ENCODE measurements around the gene KRIT1.
A peak's percentile ranks its signal among the peaks of the same experiment; 100 is the strongest.
"Not testable (repeated sequence)": the region's sequence is repeated elsewhere in the genome, so short reads cannot be mapped to it uniquely, and the experiment has no call there.

Gene KRIT1

GRCh38 chr7:92246360-92247101 is 817 bp upstream of the KRIT1 start:
- peak; percentile 40 for DNase-seq (ENCODE audit: low spot score)

DNA sequence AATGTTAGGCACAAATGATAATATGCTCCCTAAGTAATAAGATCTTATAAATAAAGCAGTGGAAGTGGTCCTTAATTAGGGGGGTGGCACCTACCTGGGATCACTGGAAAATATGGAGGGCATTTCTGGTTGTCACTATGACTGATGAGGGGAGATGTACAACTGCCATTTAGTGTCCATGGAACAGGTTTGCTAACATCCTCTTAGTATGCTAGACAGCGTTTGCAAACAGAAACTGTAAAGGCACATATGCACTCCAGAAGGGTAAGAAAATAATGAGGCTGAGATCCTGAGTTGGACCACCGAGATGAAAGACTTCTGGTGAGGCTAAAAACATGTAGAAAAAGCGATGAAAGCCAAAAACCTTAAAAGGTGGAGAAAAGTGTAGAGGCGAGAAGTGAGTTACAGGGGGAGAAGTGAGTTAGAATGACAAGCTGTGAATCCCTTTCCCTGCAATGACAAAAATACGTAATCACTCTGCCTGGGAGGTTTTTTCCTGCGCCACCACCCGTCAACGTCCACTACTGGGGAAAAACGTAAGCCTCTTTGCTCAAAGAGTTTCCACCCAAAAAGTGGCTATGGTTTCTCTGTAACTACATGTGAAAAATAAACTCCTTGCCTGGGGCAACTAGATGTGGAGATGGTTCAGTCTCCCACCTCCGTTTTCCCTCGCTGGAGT is 767 bp downstream of the KRIT1 start:
- DNase-seq (ENCODE audit: low spot score) = no peak

GRCh38 chr7:92242972-92243371 is 2.7 kb downstream of the KRIT1 start:
- DNase-seq (ENCODE audit: low spot score) = no peak

DNA sequence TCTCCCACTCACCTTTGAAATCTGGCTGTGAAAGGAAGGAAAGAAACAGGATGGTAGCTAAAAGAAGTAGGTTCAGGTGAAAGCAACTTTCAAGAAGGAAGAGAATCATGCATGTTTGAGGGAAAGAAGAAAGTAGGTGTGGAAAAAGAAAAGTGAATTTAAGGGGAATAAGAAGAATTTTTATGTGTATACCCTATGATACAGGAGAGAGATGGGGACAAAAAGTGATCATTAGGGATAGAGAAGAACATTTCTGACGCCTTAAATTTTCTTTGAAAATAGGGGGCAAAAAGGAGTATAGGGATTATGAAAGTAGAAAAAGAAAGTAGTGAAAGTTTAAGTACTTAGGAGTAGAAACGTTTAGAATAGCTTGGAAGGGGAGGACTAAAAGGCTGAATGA is 15.2 kb downstream of the KRIT1 start:
- DNase-seq (ENCODE audit: low spot score) = no peak

- no peak for DNase-seq (ENCODE audit: low spot score)
These were observed 17.0 kb downstream of the KRIT1 start for GRCh38 chr7:92228742-92229141.

- DNase-seq (ENCODE audit: low spot score) = no peak
These were observed 17.6 kb downstream of the KRIT1 start for GRCh38 chr7:92228100-92228499.

DNA sequence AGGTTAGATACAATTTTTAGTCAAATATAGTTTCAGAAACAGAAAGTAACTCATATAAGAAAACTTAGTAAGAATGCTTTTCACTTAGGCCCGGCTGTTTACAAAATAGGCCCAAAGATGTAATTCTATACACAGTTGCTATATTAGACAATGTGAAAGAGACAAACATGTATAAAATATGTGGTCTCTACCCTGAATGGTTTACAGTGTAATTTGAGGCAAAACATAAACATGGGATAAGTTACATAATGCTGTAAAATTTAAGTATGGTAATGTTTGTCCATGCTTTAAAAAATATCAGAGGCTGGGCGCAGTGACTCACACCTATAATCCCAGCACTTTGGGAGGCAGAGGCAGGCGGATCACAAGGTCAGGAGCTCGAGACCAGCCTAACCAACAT is 18.7 kb downstream of the KRIT1 start:
- DNase-seq (ENCODE audit: low spot score) = no peak

DNA sequence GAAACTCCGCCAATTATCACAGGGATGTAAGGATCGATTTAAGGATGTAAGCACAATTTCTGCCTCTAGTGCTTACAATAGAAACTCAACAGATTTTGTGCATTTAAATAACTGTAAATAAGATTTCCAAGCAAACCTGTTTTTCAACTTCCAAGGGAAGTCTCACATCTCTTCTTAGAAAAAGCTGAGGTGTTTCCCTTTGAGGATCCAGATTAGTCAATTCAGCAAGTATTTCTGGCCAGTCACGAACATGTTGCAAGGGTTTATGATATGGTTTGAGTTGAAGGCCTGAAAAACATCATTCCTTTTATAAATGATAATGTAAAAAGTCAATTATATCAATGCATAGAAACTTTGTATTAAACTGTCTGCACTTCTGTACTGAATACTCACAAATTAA is 23.9 kb downstream of the KRIT1 start:
- no peak for DNase-seq (ENCODE audit: low spot score)

GRCh38 chr7:92206672-92207071 is 39.0 kb downstream of the KRIT1 start:
- DNase-seq (ENCODE audit: low spot score) = no peak

- no peak for DNase-seq (ENCODE audit: low spot score)
These were observed 39.7 kb downstream of the KRIT1 start for GRCh38 chr7:92205987-92206386.

DNA sequence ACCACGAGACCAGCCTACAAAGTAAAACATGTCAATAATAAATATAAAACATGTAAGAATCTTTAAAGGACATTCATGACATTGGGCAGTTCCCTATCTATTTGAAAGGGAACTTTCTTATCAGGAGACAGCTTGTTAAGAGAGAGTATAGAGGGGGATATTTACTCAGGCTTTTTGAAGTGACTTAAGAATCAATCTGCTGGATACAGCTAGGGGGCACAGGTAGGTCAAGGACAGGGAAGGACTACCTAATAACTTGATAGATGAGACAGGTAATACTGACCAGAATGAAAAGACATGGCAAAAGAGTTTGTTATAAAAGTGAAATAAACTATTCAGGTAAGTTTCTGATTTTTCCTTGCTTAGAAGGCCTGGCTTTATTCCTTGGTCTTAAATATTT is 44.9 kb downstream of the KRIT1 start:
- no peak for DNase-seq (ENCODE audit: low spot score)

DNA sequence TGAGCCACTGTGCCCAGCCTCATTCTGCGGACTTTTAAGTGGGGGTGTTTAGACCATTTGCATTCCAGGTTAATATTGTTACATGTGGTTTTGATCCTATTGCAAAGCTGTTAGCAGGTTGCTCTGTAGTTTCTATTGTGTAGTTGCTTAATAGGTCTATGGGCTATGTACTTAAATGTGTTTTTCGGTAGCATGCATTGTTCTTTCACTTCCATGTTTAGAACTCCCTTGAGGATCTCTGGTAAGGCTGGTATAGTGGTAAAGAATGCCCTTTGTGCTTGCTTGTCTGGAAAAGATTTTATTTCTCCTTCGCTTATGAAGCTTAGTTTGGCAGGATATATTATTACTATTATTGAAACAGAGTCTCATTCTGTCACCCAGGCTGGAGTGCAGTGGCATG is 53.4 kb downstream of the KRIT1 start:
- no peak for DNase-seq (ENCODE audit: low spot score)

DNA sequence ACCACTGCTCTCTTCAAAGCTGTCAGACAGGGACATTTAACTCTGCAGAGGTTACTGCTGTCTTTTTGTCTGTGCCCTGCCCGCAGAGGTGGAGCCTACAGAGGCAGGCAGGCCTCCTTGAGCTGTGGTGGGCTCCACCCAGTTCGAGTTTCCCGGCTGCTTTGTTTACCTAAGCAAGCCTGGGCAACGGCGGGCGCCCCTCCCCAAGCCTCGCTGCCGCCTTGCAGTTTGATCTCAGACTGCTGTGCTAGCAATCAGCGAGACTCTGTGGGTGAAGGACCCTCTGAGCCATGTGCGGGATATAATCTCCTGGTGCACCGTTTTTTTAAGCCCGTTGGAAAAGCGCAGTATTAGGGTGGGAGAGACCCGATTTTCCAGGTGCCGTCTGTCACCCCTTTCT is 56.5 kb downstream of the KRIT1 start:
- not testable (repeated sequence) for DNase-seq (ENCODE audit: low spot score)

GRCh38 chr7:92184294-92184693 is 61.4 kb downstream of the KRIT1 start:
- DNase-seq (ENCODE audit: low spot score) = not testable (repeated sequence)

DNA sequence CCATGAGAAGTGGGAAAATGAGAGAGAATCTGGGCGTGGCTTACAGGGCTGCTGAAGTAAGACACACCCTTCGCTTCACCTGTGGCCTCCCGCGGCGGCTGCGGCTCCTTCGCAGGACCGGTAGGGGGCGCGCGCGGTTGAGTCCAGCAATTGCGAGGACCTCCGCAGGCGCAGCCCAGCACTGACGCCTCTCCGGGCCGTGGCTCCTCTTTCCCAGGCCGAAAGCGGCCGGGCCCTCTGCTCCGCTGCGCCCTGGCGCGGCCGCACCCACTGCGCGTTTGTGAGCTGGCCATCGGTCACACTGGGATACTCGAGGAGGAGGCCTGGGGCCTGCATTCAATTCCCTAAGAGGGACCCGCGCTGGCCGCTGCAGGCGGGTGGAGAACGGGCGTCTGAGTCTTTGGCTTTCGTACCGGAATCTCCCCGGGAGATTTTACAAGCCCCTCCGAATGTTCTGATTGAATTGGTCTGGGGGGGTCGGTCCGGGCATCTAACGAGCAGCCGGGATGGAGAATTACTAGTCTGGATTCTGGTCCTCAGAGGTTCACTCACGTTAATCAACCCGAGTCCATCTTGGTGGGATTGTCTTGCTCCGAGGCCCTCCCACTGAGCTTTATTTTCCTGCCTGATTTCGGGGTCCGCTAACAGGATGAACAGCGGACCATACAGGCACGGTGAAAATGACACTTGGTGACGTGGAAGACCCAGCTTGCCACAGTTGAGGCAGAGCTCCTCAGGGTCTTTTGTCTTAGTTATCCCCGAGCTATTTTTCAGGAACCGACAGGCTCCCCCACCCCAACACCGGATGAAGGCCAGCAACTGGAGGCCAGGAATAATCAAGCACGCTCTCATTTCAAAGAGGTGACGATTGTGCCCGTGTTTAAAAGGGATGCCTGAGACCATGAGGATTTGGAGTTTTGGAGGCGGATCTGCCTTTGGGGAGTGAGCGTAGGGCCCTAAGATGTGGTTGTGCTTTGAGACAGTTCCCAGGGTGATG is 66.5 kb downstream of the KRIT1 start, which contains the start of gene LRRD1:
TSS of gene LRRD1 (minus strand) at position 215 of the 997 bp plus-strand sequence. CDS start 13,940 bp downstream, outside the sequence.
- peak; percentile 80 for DNase-seq (ENCODE audit: low spot score)

DNA sequence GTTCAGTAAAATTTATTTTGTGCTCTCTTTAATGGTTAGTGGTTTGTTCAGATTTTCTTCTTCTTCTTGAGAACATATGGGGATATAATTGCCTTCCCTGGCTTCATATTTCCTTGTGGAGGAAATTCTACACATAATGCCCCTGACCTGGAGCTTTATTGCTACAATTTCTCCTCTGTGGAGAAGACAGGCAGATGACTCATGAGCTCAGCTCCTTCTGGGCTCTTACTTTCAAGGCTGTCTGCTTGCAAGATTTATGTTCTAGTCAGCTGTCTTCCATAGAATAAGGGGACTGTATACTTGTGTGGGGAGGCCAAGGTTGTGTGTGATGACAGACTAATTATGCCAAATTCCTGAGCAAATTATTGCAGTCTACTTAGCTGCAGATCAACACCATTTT is 68.4 kb downstream of the KRIT1 start:
- DNase-seq (ENCODE audit: low spot score) = no peak

DNA sequence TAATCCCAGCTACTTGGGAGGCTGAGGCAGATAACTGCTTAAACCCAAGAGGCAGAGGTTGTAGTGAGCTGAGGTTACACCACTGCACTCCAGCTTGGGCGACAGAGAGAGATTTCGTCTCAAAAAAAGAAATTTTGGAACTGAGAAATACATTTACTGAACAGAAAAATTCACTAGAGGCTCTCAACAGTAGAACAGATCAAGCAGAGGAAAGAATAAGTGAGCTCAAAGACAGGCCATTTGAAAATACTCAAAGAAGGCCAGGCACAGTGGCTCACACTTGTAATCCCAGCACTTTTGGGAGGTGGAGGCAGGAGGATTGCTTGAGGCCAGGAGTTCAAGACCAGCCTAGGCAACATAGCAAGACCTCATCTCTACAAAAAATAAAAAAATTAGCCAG is 76.2 kb downstream of the KRIT1 start:
- not testable (repeated sequence) for DNase-seq (ENCODE audit: low spot score)

DNA sequence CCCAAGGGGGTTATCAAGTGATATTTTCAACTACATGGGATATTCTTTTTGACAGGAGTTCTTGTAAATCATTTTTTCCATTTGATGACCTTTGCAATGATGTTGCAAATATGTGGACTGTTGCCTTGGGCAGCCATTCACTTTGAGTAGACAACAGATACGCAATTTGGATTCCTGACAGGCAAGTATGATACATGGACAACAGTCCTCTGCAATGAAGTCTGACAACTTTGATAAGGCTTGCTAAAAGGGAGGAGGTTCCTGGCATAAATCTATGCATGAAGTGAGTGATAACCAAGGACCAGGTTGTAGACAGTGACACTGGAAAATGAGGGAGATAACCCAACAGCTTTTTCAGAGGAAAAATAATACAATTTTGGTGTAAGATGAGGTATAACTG is 84.4 kb downstream of the KRIT1 start:
- no peak for DNase-seq (ENCODE audit: low spot score)

- DNase-seq (ENCODE audit: low spot score) = no peak
These were observed 86.8 kb downstream of the KRIT1 start for GRCh38 chr7:92158660-92159575.

GRCh38 chr7:92156990-92157389 is 88.7 kb downstream of the KRIT1 start:
- no peak for DNase-seq (ENCODE audit: low spot score)

GRCh38 chr7:92155108-92155739 is 90.5 kb downstream of the KRIT1 start:
- DNase-seq (ENCODE audit: low spot score) = no peak

All from putamen (tissue), 1 donor.